Measurements from ENCODE around the gene PDS5A. TPM values are rescaled to one million over a fixed set of nuclear protein-coding genes. Genes with fewer than 3 reads are reported as not detected.
"Not testable (repeated sequence)": the region's sequence is repeated elsewhere in the genome, so short reads cannot be mapped to it uniquely, and the experiment has no call there.

Gene PDS5A
- total and polyA plus RNA-seq, 3 experiments from 2014 or later = 49.2 to 111 (median 111) TPM

- Histone ChIP-seq H3K9me3 (ENCODE audit: low read length) (no peaks in the 10 kb centered on the region), H3K4me1 (ENCODE audit: insufficient read depth, low read length) (peaks cover 29% of the 10 kb centered on the region), H3K36me3 (ENCODE audit: insufficient read depth, low read length) (peaks cover 12% of the 10 kb centered on the region), H3K27me3 (ENCODE audit: insufficient read depth, low read length, poor library complexity, severe bottlenecking) (no peaks in the 10 kb centered on the region), H3K4me3 (ENCODE audit: low read length) (peak overlapping the region; percentile 78), H3K27ac (ENCODE audit: low read depth, low read length) (peak overlapping the region; percentile 83)
- Mint-ChIP-seq H3K36me3 (peaks cover 0 to 32% (median 9%) of the 10 kb centered on the region in 3 donors), H3K4me1 (peaks cover 29 to 42% (median 41%) of the 10 kb centered on the region in 3 donors), H3K9me3 (no peaks in the 10 kb centered on the region), H3K4me3 (peak overlapping the region; percentile 70 to 92 (median 83)), H3K27ac (peak overlapping the region; percentile 66 to 93 (median 90)), H3K27me3 (no peaks in the 10 kb centered on the region)
- ChIA-PET CTCF (interaction anchor here (1.0 to 6.4 kb wide), 6 partner anchors 40 to 516 kb away, joined by 4 to 43 read pairs (median 4); partner anchors contain the start of genes UBE2K and UGDH), POLR2A (interaction anchor here (0.6 kb wide), 1 partner anchor 82 kb away, joined by 4 read pairs; no protein-coding TSS in a partner anchor)
- DNase-seq = peak; percentile 50 to 78 (median 63)
These were observed 1.4 kb downstream of the PDS5A start for GRCh38 chr4:39976141-39976944.

DNA sequence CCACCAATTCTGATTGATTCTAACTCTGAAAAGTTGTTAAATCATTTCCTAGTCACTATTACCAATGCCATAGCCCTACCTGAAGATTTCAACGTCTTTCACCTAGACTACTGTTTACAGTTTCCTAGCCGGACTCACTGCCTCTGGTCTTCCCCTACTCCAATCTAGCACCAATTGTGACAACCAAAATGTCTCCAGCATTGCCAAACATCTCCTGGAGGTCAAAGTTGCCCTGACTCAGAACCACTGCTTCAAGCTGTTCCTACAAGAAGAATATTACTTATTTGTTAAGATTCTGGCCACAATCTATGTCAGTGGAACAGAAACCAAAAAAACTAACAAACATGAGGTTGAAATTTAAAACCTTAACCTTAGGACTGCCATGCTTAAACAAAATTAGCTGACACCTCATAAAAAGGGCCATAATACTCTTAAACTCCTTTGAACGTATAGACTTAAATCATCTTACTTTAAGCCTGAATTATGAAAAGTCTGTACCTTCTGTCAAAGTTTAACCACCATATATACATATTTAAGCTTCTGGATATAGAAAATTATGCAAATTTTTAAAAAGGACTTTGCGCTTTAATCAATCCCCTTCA, 2.1 kb downstream of the PDS5A start:
- Mint-ChIP-seq H3K4me1 (peaks cover 35 to 49% (median 47%) of the 10 kb centered on the region in 3 donors), H3K36me3 (peaks cover 0 to 36% (median 9%) of the 10 kb centered on the region in 3 donors), H3K9me3 (no peaks in the 10 kb centered on the region), H3K4me3 (peak overlapping the region; percentile 70 to 92 (median 83)), H3K27me3 (no peaks in the 10 kb centered on the region), H3K27ac (peak overlapping the region; percentile 10 to 93 (median 90))
- H3K27ac ChIP-seq (ENCODE audit: low read depth, low read length) = peak overlapping the region; percentile 83
- no peak for DNase-seq
- H3K4me1 ChIP-seq (ENCODE audit: insufficient read depth, low read length) = peaks cover 29% of the 10 kb centered on the region
- POLR2A ChIA-PET = interaction anchor here (0.6 kb wide), 1 partner anchor 174 kb away, joined by 5 read pairs; no protein-coding TSS in a partner anchor
- H3K27me3 ChIP-seq (ENCODE audit: insufficient read depth, low read length, poor library complexity, severe bottlenecking) = no peaks in the 10 kb centered on the region
- CTCF ChIA-PET = interaction anchor here (1.0 to 6.4 kb wide), 5 partner anchors 39 to 516 kb away, joined by 4 to 43 read pairs (median 5); partner anchors contain the start of genes UBE2K and UGDH
- H3K36me3 ChIP-seq (ENCODE audit: insufficient read depth, low read length) = peaks cover 12% of the 10 kb centered on the region
- H3K4me3 ChIP-seq (ENCODE audit: low read length) = peak overlapping the region; percentile 78
- H3K9me3 ChIP-seq (ENCODE audit: low read length) = no peaks in the 10 kb centered on the region

DNA sequence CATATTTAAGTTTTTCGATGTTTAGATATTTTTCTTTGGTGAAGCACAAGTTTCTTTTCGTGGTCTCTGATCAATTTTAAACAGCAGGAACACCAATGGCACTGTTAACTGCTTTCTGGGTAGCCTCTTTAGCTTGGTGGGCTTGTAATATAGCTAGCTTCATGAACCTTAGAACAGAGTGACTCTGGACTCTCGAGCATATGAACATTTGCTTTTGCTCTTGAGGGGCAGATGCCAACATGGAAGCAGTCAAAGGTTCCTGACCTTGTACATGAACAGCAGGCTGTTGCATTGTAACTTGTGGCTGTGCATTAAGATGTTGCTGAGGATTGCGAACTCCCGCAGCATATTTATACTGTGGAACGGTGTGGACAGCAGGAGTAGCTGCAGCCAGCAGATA, 4.7 kb downstream of the PDS5A start:
- peaks cover 27% of the 10 kb centered on the region for H3K4me1 ChIP-seq (ENCODE audit: insufficient read depth, low read length)

GRCh38 chr4:39970671-39971640, 6.8 kb downstream of the PDS5A start:
- H3K27me3 Mint-ChIP-seq = peaks cover 0 to 3% of the 10 kb centered on the region in 2 donors
- H3K4me1 Mint-ChIP-seq = peaks cover 41 to 73% (median 58%) of the 10 kb centered on the region in 3 donors
- H3K36me3 Mint-ChIP-seq = peaks cover 0 to 53% (median 8%) of the 10 kb centered on the region in 3 donors
- Histone ChIP-seq H3K9me3 (ENCODE audit: low read length) (no peaks in the 10 kb centered on the region), H3K4me3 (ENCODE audit: low read length) (no peak overlapping the region), H3K36me3 (ENCODE audit: insufficient read depth, low read length) (peaks cover 12% of the 10 kb centered on the region), H3K27ac (ENCODE audit: low read depth, low read length) (no peak overlapping the region), H3K27me3 (ENCODE audit: insufficient read depth, low read length, poor library complexity, severe bottlenecking) (no peaks in the 10 kb centered on the region), H3K4me1 (ENCODE audit: insufficient read depth, low read length) (peaks cover 20% of the 10 kb centered on the region)
- H3K9me3 Mint-ChIP-seq = no peaks in the 10 kb centered on the region
- POLR2A ChIA-PET = no interaction called here
- DNase-seq = no peak
- H3K27ac Mint-ChIP-seq = peak overlapping the region in 7 of 8 donors; percentile 41 to 92 (median 66)
- peak overlapping the region in 3 of 7 donors; percentile 39 to 63 (median 45) for H3K4me3 Mint-ChIP-seq
- CTCF ChIA-PET = interaction anchor here (2.2 kb wide), 1 partner anchor 502 kb away, joined by 5 read pairs; no protein-coding TSS in a partner anchor

More for the DNA sequence above, 4.7 kb downstream of the PDS5A start:
- not testable (repeated sequence) for H3K27ac ChIP-seq (ENCODE audit: low read depth, low read length); H3K4me3 ChIP-seq (ENCODE audit: low read length); H3K27me3 ChIP-seq (ENCODE audit: insufficient read depth, low read length, poor library complexity, severe bottlenecking); DNase-seq; H3K9me3 ChIP-seq (ENCODE audit: low read length); H3K27me3 Mint-ChIP-seq; H3K9me3 Mint-ChIP-seq
- CTCF ChIA-PET = interaction anchor here (0.6 kb wide), 1 partner anchor 30 kb away, joined by 3 read pairs; no protein-coding TSS in a partner anchor
- POLR2A ChIA-PET = interaction anchor here (0.7 kb wide), 1 partner anchor 445 kb away, joined by 3 read pairs; no protein-coding TSS in a partner anchor
- peaks cover 0 to 49% (median 9%) of the 10 kb centered on the region in 3 donors for H3K36me3 Mint-ChIP-seq
- peak overlapping the region in 5 of 8 donors; percentile 3 to 75 (median 45) for H3K27ac Mint-ChIP-seq
- H3K4me1 Mint-ChIP-seq = peaks cover 42 to 65% (median 54%) of the 10 kb centered on the region in 3 donors
- H3K4me3 Mint-ChIP-seq = peak overlapping the region in 4 of 7 donors; percentile 9 to 76 (median 46)
- H3K36me3 ChIP-seq (ENCODE audit: insufficient read depth, low read length) = peaks cover 12% of the 10 kb centered on the region

DNA sequence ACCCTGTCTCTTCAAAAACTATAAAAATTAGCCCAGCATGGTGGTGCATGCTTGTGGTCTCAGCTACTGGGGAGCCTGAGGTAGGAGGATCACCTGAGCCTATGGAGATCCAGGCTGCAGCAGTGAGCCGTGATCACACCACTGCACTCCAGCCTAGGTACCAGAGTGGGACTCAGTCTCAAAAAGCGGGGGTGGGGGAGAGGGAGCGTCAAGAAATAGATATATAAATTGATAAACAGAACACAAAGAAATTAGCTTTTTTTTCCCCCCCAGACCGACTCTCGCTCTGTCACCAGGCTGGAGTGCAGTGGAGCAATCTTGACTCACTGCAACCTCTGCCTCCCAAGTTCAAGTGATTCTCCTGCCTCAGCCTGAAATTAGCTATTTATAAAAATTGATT, 14.1 kb downstream of the PDS5A start:
- DNase-seq = no peak
- peaks cover 7% of the 10 kb centered on the region for H3K4me1 ChIP-seq (ENCODE audit: insufficient read depth, low read length)
- H3K27me3 ChIP-seq (ENCODE audit: insufficient read depth, low read length, poor library complexity, severe bottlenecking) = no peaks in the 10 kb centered on the region
- Mint-ChIP-seq H3K4me3 (no peak overlapping the region), H3K27ac (peak overlapping the region in 2 of 8 donors; percentile 22 to 51), H3K4me1 (peaks cover 35 to 71% (median 63%) of the 10 kb centered on the region in 3 donors), H3K27me3 (no peaks in the 10 kb centered on the region), H3K36me3 (peaks cover 0 to 36% (median 7%) of the 10 kb centered on the region in 3 donors), H3K9me3 (no peaks in the 10 kb centered on the region)
- CTCF ChIA-PET = interaction anchor here (0.6 kb wide), 1 partner anchor 11 kb away, joined by 3 read pairs; no protein-coding TSS in a partner anchor
- H3K27ac ChIP-seq (ENCODE audit: low read depth, low read length) = no peak overlapping the region
- H3K9me3 ChIP-seq (ENCODE audit: low read length) = no peaks in the 10 kb centered on the region
- no peaks in the 10 kb centered on the region for H3K36me3 ChIP-seq (ENCODE audit: insufficient read depth, low read length)
- POLR2A ChIA-PET = no interaction called here
- no peak overlapping the region for H3K4me3 ChIP-seq (ENCODE audit: low read length)

GRCh38 chr4:39961311-39961877, 16.3 kb downstream of the PDS5A start:
- Histone ChIP-seq H3K27me3 (ENCODE audit: insufficient read depth, low read length, poor library complexity, severe bottlenecking) (no peaks in the 10 kb centered on the region), H3K9me3 (ENCODE audit: low read length) (no peaks in the 10 kb centered on the region), H3K27ac (ENCODE audit: low read depth, low read length) (no peak overlapping the region), H3K4me1 (ENCODE audit: insufficient read depth, low read length) (peaks cover 7% of the 10 kb centered on the region), H3K4me3 (ENCODE audit: low read length) (no peak overlapping the region), H3K36me3 (ENCODE audit: insufficient read depth, low read length) (no peaks in the 10 kb centered on the region)
- ChIA-PET CTCF (no interaction called here), POLR2A (no interaction called here)
- Mint-ChIP-seq H3K4me1 (peaks cover 43 to 77% (median 63%) of the 10 kb centered on the region in 3 donors), H3K27me3 (no peaks in the 10 kb centered on the region), H3K27ac (peak overlapping the region in 1 of 8 donors; percentile 68), H3K4me3 (no peak overlapping the region), H3K9me3 (no peaks in the 10 kb centered on the region), H3K36me3 (peaks cover 0 to 30% (median 7%) of the 10 kb centered on the region in 3 donors)
- no peak for DNase-seq
